HG02970 (cell line): Measurements from ENCODE around the gene RAMP3.

Experiments used
- ATAC-seq: cut with Tn5 transposase; IDR thresholded peaks from one replicate; pipeline ENCODE4 v1.9.1; 2021; ENCODE audit warnings: mild to moderate bottlenecking, moderate library complexity, moderate number of reproducible peaks; ENCODE audit not compliant: unreplicated experiment, low FRiP score

Gene RAMP3

DNA sequence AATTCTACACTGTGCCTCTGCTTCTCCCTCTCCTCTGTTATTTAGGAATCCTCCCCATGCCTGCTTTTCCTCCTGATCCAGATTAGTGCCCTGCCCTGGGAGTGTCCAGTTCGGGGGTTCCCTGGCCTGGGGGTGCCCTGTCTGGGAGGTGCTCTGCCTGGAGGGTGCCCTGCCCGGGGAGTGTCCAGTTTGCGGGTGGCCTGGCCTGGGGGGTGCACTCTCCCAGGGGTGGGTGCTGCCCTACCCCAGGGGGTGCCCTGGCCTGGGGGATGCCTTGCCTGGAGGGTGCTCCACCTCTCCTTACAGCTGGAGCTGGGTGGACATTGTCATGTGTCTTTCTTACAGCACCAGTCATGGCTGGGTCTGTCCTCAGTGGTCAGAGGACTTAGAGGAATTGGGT, 20.2 kb downstream of the RAMP3 start:
- no peak for ATAC-seq

DNA sequence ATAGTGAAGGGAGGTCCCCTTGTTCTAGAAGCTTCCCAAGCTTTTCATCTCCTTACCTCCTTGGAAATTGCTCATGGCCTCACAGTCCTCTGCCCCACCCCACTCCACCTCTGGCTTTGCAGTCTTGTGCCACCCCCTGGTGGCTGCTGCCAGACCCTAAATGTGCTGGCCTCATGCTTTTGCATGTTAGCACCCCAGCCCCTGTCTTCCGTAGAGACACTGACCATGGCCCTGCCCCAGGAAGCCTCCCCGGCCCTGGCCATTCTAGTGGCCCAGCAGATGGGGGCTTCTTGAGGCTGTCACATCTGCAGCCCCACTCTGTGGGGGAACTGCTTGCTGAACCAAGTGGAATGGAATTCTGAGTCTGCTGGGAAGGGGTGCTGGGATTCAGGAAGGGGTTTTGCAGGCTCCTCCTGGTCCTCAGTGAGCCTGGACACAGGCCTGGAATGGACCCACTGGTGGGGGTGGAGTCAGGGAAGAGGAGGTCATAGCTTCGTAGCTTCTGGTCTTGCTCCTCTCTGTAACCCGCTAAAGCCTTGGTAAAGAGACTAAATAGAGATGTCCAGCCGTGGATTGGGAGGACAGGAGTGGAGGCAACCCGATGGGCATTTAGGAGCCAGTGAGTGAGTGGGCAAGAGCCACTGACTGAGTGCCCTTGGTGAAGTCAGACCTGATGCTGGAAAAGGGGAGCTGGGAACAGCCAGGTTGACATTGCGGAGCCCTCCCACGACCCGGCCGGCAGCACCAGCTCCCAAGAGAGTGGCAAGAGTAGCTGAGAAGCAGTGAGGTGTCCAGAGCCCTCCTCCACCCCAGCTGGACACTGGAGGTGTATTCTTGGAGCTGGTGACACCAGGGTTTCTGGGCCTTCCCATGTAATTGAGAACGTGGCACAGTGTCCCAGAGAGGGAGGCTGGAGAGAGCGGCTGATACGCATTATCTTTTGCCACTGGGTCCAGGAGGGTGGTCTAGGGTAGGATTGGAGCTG, 20.9 kb downstream of the RAMP3 start:
- ATAC-seq, result no peak

DNA sequence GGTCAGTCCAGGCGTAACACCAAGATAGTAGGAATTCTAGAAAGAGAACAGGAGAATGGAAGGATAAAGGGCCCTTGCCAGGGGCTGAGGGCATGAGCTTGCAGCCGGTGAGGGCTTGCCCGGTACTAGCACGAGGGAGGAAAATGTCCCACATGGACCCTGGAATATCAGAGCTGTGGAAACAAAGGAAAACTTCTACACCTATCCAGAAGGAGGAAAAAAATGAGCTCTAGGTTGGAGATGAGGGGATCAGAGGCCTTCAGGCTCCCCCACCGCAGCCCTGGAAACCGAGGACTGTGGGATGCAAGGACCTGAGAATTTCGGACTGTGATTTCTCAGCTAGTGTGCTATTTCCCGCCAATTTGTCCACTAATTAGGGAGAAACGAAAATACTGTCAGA, 22.1 kb downstream of the RAMP3 start:
- ATAC-seq, result no peak

DNA sequence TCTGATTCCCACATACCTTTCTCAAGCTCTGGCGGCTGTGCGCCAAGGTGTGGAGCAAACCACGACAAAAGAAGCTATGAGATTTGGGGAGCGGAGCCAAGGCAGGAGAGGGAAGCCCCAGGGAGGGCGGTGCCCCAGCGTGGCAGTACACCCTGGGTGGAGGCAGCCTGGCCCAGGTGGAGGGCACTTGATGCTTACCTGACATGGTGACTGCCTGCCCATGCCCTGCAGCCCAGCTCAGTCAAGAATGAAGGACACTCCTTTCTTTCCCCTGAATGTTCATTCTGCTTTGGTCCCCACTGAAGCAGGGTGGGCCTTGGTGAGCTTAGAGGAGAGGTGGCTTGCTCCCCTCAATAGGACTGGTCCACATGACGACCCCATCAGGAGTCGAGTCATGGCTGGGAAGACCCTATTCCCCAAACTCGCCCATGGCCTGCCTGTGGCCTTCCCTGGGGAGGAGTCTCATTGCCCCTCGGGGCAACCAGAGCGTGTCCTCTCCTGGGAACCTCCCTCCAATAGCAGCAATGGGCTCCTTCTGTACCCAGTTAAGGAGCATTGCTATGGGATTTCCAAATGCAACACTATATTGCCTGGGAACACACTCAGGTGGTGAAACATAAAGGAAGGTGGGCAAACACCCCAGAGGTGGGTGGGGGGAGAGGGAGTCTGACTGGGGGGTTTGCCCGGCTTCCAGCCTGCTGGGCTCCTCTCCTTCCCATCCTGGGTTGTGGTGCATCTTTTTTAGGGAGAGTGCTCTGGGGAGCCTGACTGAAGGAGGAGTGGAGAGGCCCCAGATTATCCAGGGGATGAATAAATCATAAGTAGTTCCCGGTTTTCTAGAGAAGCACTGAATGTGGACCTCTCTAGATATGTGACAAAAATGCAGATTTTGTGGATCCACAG, 22.7 kb downstream of the RAMP3 start:
- no peak for ATAC-seq

DNA sequence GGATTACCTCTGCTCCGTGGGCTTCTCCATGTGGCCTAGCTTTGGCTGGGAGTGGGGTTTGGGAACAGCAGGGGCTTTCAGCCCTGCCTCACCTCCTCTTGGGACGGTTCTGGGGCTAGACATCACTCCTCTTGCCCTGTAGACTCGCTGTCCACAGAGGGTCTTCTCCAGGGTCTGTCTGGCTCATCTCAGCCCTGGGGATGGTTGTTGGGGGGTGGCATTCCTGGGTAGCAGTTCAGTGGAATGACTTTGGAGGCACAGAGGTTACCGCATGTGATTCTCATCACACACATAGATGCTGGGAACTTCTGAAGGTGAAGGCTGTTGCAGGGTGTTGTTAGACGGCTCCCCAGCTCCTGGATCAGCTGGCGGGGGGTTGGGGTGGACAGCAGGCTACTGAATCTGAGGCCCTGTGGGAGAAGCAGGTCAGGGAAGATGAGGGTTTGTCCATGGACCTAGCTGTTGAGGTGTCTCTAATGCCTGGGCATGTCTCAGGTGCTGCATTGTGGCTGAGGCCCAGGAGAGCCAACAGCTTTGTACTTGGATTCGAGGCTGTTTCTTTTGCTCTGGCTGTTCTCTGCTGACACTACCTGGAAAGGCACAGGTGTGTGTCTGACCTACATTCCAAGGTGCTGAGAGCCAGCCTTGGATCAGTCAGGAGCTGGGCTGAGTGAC, 23.8 kb downstream of the RAMP3 start:
- ATAC-seq, result no peak

DNA sequence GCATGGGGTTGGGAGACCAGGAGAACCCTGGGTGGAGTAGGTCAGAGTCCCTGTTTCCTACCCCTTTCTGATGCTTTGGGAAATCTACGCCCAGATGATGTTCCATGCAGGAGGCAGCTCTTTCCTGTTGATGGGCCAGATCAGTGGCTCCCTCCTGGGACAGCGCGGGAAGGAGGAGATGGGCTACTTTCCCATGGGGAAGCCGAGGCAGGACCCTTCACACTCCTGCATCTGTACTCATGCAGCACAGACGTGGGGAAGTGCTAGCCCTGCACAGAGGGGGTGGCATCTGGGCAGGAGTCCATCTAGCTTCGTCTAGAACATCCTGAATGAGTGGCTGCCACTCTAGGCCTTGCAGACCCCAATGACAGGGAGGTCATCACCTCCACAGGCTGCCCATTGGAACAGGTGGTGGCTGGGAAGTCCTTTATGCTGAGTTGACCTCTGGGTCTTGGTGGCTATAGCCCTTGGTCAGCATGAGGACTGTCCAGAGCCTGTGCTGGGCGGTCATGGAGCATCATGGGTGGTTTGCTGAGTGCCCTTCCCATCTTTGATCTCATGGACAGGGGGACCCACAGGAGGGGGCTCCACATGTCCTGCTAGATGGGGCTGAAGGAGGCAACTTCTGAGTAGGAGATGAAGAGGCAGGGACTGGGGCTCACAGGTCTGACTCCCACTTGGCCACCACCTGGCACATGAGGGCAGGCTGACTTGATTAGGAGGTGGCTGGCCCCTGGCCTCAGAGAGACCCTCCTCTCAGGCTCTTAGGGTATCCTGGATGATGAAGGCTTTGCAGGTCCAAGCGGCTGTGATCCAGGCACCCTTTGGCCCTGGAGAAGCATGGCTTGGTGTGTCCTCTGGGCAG, 24.6 kb downstream of the RAMP3 start:
- no peak for ATAC-seq

DNA sequence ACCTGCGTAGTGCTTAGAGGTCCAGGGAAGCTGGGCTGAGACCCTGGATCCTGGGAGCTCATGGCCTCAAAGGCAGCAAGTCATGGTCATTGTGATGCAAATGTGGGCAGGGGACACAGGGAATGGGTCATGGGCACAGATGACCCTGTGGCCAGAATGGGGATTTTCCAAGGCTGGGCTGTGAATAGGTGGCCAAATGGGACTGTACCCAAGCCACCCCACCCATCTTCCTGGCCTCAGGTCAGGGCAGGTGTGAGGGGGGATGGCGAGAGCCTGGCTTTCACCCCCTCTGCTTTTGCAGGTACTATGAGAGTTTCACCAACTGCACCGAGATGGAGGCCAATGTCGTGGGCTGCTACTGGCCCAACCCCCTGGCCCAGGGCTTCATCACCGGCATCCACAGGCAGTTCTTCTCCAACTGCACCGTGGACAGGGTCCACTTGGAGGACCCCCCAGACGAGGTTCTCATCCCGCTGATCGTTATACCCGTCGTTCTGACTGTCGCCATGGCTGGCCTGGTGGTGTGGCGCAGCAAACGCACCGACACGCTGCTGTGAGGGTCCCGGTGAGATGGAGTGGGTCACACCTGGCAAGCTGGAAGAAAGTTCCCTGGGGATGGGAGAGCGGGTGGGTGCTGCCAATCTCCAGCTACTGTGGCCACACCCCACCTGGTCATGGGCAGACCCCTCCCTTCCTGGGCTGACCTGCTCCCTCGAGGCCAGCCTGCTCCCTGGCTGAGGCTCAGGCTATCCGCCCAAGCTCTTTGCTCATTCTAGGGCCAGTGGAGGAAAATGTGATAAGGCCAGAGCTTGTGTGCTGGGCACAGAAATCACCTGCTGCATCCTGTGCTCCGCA, 25.5 kb downstream of the RAMP3 start:
- no peak for ATAC-seq

DNA sequence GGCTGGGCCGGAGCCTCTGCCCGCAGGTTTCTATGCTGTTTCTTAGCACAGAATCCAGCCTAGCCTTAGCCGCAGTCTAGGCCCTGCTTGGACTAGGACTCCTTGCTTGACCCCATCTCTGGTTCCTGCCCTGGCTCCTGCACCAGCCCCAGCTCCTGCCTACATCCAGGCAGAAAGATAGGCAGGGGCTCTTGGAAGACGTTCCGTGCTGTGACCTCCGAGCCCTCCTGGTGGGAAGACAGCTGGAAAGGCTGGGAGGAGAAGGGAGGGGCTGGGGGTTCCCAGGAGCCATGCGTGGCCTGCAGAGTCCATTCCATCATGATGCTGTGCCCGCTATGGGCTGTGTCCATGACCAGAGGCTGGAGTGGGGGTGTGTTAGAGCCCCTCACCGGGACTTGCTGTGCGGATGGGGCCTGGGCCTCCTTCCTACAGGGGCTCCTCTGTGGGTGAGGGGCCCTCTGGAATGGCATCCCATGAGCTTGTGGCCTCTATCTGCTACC, 26.2 kb downstream of the RAMP3 start:
- no peak for ATAC-seq

DNA sequence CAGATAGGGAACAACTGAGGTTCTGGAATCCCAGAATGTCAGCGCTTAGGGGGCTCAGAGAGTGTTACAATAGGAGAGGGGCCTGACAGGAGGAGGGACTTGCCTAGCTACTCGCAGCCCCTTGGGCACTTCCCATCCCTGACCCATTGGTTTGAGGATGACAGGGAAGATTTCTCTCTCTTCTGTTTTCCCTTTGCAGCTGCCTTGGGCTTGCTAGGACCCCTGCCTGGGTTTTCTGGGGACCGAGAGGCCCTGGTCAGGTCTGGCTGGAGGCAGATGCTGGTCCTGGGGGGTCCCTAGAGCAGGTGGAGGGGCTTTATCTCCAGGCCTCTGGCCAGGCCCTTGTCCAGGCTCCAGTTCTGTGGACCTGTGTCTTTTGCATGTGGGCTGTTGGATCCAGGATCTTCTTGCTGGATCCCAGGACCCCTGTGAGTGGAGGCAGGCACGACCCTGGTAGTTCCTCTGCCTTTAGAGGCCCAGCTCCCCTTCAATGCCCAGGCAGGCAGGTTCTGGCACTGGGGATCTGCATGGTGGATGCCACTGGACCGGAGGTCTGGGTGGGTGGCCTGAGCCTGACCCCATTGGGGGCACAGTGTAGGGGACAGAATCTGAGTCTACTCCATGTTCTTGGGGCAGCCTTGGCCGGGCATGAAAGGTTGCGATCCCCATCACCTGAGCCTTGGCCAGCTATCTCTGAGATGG, 26.9 kb downstream of the RAMP3 start:
- no peak for ATAC-seq

DNA sequence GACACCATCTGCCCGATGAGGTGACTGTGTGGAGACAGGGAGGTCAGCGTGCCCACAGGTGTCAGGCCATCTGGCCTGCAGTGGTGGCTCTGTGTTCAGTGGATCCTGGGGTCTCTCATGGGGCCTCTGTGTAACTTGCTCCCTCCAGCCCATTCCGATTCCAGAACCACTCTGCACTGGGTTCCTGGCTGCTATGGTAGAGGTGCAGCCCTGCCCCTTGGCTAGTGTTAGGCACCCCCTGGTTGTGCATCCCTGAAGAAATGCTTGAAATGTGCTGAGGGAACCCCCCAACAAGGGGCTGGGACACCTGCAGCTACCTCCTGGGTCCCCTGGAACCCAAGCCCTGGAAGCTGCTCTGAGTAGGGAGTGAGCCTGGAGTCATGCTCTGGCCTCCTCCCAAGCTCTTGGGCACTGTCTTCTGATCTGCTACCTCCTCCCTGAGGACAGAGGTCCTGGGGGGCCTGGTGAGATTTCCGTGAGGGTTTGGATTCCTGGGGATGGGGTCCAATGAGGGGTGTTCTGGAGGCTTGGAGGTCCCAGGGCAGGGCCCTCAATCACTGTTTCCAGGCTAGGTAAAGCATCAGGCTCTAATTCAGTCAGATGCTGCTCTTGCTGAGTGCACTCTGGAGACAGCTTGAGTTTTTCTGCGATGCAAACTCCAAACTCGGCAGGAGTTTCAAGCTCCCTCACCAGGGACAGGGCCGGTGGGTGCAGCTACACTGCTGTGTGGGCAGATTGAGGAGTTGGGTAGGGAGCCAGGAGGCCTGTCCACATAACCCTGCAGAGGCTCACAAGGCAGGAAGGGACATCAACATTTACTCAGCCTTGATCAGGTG, 27.7 kb downstream of the RAMP3 start:
- no peak for ATAC-seq

DNA sequence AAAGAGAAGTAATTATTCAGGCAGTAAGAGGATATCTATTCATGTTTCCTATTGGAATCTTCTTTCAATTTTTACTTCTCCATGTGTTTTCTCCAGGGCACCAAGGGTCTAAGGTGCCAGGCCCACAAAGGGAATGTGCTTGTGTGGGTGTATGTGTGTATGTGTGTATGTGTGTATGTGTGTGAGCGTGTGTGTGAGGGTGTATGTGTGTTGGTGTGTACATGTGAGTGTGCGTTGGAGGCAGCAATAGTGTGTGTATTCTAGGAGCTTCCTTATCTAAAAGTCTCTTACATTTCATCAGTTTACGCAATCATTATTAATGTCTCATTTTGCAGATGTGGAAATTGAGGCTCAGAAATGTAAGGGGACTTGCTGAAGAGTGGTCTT, 28.3 kb downstream of the RAMP3 start:
- ATAC-seq, result no peak

DNA sequence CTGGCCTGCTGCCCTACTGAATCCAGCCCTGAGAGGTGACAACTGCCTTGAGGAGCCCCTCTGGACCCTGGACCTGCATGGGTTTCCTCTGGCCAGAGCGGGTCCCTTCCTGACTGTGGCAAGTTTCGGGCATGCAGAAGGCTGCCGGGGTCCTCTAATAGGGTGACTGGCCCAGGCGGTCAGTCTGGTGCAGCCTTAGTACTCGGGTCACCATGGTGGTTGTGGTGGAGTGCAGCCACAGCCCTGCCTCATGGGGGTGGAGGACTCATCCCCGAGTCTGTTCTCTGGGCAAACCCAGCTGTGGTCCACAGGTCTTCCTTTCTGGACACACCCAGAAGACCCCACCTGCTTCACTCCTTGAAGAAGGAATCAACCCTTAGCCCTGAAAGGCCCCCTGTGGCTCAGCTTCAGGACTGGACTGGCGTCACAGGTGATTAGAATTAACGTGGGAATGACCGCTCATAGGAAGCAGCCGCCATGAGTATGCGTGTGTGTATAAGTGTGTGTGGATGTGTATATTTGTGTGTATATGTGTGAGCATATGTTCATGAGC, 28.7 kb downstream of the RAMP3 start:
- ATAC-seq, result no peak

DNA sequence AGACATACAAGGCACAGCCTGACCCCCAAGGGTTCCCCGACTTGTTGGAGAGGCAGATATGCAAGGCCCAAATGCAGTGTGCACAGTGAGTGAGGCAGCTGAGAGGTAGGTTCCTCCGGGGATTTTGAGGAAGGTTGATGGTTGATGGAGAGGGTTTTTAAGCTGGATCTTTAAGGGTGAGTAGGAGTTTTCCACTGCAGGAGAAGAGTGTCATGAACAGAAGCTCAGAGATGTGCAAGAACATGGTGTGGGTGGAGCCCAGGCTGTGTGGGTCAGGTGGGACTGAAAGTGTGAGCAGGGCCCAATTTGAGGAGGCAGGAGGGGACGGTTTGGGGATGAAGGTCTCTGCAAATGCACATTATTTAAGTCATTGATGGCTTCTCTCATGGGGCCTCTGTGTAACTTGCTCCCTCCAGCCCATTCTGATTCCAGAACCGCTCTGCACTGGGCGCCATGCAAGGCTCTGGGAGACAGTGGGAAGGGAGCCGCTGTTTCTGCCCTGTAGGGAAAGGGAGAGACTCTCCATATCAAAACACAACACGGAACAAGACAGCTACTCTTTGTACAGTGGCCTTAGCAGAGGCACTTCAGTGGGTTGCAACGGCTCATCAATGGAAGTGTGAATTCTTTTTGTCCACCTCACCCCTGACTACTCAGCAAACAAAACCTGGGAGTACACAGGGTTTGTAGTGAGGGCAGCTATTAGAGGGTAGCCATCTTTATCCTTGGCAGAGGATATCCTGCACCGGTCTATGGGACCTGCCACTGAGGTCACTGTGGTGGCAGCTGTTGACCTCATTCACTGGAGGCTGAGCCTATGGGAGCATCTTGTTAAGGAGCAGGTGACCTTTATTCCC, 29.7 kb downstream of the RAMP3 start:
- no peak for ATAC-seq

DNA sequence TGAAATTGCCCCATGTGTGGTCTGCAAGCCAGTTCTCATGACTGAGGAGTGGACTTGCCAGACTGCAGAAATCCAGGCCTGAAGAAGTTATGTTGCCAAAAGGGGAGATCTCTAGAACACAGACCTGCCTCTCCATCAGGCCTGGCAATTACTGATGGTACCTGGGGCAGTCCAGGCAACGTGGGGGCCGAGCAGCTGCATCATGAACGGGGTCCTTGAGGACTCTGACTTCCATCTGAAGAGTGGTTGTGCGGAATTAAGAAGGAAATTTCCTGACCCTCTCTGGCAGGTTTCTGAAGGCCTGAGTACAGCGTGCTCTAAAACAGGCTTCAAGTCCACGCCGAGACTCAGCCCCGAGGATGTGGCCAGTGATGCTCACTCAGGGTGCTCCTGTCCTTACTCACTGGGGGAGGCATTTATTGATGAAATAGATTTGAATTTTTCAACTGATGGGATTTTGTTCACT, 30.4 kb downstream of the RAMP3 start:
- ATAC-seq, result no peak

DNA sequence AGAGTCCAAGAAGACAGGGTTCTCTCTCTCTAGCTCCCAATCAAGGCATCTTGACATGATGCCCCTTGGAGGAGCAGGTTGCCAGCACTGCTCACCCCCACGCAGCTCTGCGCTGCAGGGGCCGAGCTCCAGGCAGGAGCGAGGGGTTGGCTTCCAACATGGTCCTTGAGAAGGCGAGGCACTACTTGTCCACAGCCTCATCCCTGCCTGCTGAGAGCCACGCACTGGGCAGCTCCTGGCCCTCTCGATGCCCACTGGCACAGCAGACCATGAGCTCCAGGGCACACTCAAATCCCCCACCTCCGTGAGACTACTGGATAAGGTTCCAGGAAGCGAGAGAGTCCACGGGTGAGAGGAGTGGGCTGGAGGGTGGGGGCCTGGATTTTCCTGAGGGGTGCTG, 31.1 kb downstream of the RAMP3 start:
- no peak for ATAC-seq
